ENCODE data around the gene LETM1.

DNA sequence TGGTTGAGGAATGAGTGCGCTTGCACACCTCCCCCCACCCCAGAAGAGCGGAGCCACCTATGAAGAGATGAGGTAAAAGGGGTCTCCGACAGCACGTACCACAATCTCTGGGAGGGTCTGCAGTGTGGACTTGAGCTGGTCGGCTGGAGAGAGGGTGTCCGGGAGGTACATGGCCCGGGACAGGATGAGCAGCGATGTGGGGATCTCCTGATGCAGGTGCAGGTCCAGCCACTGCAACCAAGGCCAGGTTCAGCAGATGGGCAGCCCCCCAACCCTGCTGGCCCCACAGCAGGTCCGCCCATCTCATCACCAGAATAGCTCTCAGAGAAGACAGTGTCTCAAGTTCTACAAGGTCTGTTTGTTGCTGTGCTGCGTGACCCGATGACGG lies 32.4 kb downstream of the LETM1 start:
- TF ChIP-seq, protein P1, sequence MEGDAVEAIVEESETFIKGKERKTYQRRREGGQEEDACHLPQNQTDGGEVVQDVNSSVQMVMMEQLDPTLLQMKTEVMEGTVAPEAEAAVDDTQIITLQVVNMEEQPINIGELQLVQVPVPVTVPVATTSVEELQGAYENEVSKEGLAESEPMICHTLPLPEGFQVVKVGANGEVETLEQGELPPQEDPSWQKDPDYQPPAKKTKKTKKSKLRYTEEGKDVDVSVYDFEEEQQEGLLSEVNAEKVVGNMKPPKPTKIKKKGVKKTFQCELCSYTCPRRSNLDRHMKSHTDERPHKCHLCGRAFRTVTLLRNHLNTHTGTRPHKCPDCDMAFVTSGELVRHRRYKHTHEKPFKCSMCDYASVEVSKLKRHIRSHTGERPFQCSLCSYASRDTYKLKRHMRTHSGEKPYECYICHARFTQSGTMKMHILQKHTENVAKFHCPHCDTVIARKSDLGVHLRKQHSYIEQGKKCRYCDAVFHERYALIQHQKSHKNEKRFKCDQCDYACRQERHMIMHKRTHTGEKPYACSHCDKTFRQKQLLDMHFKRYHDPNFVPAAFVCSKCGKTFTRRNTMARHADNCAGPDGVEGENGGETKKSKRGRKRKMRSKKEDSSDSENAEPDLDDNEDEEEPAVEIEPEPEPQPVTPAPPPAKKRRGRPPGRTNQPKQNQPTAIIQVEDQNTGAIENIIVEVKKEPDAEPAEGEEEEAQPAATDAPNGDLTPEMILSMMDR (IDR thresholded peaks at IDR 0.05) = no peak
- TF ChIP-seq POLR2AphosphoS5 (IDR thresholded peaks at IDR 0.05) = no peak
- no peak for TF ChIP-seq POLR2A (IDR thresholded peaks at IDR 0.05)

All from prostate gland (tissue), 2 donors.